HPDE6-E6E7 (cell line): ENCODE data around the gene GALNT16.
"Not testable (repeated sequence)": the region's sequence is repeated elsewhere in the genome, so short reads cannot be mapped to it uniquely, and the experiment has no call there.

Experiments used
- DNase-seq: peaks from one replicate; pipeline ENCODE4 v3.0.0; 2011; ENCODE audit warnings: missing footprints; ENCODE audit errors: extremely low spot score

GALNT16 gene

GRCh38 chr14:69285661-69286255 is 25.8 kb downstream of the GALNT16 start:
- DNase-seq = no peak

- no peak for DNase-seq
Measured at GRCh38 chr14:69287098-69288010, 27.4 kb downstream of the GALNT16 start.

- DNase-seq = no peak
Measured at GRCh38 chr14:69288011-69288771, 28.2 kb downstream of the GALNT16 start.

DNA sequence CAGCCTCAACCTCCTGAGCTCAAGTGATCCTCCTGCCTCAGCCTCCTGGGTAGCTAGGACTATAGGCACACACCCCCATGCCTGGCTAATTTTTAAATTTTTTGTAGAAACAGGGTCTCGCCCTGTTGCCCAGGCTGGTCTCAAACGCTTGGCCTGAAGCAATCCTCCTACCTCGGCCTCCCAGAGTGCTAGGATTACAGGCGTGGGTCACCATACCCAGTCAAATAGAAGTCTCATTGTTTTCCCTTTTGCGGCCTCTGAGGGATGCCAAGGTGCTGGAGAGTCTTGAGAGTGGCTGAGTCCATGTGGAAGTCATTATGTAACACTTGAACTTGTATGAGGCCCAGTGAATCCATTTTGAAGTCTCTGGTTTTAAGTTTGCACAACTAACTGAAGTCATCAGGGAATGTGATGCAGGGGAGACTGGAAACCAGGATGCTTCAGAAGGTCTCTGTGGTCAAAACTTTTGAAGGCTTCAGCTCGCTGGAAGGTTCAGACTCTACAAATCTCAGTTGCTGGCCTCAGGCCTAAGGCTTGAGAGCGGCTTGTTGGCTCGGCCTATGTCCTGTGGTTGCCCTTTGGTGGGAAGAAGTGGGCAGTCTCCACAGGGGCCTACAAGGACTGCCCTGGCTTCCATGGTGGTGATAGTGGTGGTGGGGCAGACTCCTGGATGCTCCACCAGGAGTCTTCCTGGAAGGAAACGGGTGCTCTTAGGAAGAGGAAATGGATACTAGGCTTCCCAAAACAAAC is 29.2 kb downstream of the GALNT16 start:
- no peak for DNase-seq

GRCh38 chr14:69289811-69290520 is 30.0 kb downstream of the GALNT16 start:
- no peak for DNase-seq

GRCh38 chr14:69290881-69291280 is 30.9 kb downstream of the GALNT16 start:
- not testable (repeated sequence) for DNase-seq

DNA sequence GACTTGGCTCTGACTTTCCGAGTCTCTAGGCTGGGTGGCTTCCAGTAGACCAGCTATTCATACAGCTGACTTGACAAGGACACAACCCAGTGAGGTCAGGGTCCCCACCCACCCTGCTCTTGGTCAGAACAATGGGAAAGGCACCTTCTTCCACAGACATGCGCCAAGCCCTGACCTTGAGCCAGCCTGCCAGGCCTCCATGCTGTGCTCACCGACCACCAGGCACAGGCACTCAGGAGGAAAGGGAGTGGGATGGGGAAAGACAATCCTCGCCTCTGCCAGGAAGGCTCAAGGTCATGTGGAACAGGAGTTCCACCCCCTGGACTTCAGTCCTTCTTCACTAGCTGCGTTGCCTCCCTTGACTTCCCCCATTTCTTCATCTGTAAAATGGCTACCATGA is 31.4 kb downstream of the GALNT16 start:
- no peak for DNase-seq

DNA sequence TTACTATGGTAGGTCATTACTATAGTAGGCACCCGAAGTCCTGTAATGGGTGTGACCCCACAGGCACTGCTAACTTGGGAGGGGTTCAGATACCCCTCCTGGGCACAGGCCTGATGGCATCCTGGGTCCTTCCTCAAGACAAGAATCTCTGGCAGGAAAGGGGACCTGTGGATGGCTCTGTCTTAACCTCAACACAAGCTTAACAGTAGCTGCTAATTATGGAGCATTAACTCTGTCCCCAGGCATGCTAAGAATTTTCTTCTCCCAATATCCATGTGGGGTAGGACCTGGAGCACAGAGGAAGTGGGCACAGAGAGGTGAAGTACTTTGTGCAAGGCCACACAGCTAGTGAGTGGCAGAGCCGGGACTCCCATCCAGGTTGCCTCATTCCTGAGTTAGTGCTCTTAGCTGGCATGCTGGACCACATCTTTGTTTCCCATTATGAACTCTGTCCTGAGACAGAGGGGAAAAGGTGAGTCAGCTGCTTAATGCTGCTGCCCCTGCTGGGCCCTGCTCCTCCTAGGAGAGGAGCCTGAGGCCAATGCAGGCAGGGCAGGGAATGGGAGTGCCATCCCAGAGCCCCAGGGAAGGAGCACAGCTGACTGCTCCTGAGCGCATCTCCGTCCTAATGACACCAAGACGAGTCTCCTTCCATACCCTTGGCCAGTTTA is 32.1 kb downstream of the GALNT16 start:
- no peak for DNase-seq

DNA sequence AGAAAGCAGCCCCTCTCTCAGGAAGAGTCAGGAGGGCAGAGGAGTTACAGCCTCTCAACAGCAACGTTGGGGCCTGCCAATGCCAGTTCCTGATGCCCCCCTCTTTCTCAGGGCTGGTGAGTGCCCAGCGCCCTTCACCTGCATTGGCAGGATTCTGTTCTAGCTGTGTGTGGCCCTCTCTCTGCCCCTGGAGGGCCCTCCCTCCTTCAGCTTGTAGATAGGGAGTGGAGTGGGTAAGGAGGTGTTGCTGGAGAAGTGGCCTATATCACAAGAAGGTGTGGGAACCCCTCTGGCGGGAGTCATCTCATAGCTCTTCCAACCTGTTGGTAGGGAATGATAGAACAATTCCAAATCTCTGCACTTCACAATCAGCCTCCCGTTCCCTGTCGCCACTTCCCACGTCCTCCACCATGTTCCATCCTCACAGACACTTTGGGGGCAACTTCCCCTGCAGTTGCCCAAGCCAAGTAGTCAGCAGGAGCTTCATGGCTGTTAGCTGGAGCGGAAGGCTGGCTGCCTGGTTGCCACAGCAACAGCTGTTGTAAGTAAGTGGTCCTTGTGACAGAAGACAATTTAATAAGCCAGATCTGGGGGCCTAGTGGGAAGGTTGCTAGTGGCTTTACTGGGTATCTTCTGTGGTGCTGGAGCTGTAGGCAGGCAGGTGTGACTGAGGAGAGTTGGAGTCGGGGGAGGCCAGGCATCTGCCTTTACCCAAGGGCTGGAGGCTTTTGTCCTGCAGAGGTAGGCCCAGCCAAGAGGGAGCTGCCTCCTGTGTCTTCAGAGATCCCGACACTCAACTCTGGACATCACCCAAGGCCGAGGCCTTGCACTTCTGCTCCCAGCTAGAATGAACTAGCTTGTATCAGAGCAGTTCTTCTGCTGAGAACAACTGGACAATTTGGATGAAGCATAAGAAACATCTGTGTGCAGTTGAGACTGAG is 38.4 kb downstream of the GALNT16 start:
- DNase-seq = no peak

DNA sequence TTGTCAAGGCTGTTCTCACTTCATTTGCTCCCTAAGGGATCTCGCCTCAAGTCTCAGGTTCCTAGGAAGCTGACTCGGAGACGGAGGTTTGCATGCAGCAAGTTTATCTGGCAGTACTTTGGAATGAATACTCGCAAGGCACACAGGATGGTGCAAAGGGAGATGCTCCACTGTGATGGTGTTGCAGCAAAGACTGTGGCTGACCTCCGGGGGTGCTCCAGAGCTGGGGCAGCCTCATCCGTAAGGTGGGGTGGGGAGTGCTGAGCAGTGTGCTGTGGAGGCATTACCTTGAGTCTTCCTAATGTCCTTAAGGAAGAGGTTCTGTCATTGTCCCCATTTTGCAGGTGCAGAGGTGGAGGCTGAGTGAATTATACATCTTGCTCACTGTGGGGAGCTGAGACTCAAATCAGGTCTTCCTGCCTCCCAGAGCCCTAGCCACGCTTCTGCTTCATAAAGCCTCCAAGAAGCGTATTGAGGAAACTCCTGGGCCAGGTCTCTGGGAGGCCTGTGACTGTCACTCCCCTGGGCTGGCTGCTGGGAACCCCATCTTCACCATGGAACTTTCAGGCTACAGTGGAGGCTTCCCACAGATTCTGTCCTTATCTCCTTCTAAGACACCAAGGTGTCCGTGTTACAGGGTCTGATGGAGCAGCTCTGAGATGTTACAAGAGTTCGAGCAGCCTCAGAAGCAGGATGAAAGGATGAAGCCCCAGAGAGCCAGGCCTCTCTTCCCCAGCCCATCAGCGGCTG is 39.5 kb downstream of the GALNT16 start:
- no peak for DNase-seq

DNA sequence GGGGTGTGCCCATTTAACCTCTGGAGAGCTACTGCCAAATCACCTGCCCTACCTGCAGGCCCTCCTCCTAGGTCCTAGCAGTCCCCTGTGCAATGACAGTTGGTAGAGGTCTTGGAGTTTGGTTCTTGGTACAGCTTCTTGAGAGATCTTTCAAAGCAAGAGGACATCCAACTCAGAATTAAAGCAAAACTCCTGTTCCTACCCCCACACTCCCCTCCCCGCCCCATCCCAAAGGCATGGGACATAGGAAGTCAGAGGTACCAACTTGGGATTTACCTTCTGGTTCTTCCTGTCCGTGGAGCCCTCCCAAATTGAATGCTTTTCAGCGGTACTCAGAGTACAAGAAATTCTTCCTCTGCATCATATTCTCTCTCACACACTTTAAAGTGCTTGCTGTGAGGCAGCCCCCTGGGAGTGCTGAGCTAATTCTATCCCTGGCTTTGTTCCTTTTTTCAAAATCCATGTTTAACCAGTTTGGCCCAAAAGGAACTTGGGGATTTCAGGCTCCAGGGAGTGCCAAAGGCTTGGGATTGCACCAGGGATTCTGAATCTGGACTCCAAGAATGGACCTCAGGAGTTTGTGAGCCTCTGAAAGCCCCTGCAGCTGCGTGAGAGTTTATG is 40.8 kb downstream of the GALNT16 start:
- DNase-seq = no peak

- no peak for DNase-seq
Measured at GRCh38 chr14:69303086-69303485, 43.1 kb downstream of the GALNT16 start.

DNA sequence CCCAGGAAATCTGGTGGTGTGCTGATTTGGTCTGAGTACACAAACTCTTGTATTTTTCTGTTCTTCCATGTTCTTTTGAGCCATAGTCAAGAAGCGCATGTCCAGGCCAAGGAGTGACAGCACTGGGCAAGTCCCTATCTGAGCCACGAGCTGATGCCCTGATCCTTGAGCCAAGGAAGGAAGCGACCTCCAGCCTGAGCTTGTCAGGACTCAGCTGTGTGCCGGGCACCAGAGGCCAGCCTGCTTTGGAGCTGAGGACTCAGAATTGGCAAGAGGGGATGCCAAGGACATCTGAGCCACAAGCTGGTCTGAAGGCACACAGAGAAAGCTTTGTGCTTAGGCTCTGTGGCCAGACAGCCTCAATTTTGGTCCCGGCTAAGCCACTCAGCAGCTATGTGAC is 52.6 kb downstream of the GALNT16 start:
- no peak for DNase-seq

GRCh38 chr14:69313176-69313575 is 53.2 kb downstream of the GALNT16 start:
- no peak for DNase-seq

DNA sequence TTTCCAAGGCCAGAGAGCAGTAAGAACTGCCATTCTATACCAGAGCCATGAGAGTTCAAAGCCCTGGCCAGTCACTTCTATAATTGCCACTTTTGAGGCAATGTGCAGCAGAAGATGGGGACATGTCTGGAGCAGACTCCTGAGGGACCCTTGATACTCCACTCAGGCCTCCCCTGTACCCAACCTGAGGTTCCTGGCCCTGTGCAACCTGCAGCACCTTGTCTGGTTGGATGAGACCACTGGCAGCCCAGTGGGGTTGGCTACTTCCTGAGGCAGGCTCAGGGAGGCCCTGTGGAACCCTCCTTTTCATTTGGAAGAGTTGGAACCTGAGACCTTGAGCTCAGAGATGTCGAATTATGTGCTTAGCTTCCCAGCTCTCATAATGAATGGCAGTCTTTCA is 54.4 kb downstream of the GALNT16 start:
- DNase-seq = no peak

GRCh38 chr14:69315301-69315700 is 55.3 kb downstream of the GALNT16 start:
- no peak for DNase-seq

- no peak for DNase-seq
Measured at GRCh38 chr14:69316449-69317101, 56.6 kb downstream of the GALNT16 start.
